ENCODE measurements around the gene MPPED2. TPM values are rescaled to one million over a fixed set of nuclear protein-coding genes. Genes with fewer than 3 reads are reported as not detected.

Gene MPPED2
- total RNA-seq, 1 experiment from 2014 or later = 4.7 TPM

DNA sequence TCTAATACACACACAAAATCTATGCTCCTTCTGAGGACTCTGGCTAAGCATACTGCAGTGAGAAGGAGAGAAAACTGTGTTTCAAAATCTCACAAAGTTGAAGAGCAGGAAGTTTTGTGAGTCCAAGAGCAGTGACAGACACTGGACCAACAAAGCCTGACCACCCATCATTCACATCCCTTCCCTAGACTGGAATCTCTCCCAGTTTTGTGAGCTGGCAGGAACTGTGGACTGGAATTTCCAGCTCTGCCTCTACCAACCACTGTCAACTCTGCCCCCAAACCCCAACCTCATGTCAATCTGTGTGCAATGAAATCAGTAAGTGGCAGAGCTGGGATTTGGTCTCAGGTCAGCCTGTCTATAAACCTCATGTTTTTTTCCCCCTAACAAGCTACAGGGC, 150.7 kb downstream of the MPPED2 start:
- H3K27ac Mint-ChIP-seq = no peak overlapping the region
- no peak overlapping the region for H3K23ac ChIP-seq (ENCODE audit: insufficient read length, low read depth, low read length)
- H3K9me3 ChIP-seq (ENCODE audit: control insufficient read depth, low read depth, low read length) = no peaks in the 10 kb centered on the region
- H4K20me1 ChIP-seq (ENCODE audit: control insufficient read depth, insufficient read depth, insufficient read length) = no peaks in the 10 kb centered on the region
- no peak overlapping the region for H3K56ac ChIP-seq (ENCODE audit: insufficient read length, low read depth, low read length)
- H3K9ac ChIP-seq (ENCODE audit: extremely low read depth, insufficient read length, low read length) = no peak overlapping the region
- H2AK5ac ChIP-seq (ENCODE audit: insufficient read length, low read length) = no peak overlapping the region
- no peak overlapping the region for H2AFZ ChIP-seq (ENCODE audit: low read length)
- H3K4me1 Mint-ChIP-seq = no peaks in the 10 kb centered on the region
- no peaks in the 10 kb centered on the region for H3K4me1 ChIP-seq (ENCODE audit: insufficient read depth, low read length)
- H2BK5ac ChIP-seq (ENCODE audit: insufficient read length, low read length) = no peak overlapping the region
- no peak overlapping the region for H3K27ac ChIP-seq (ENCODE audit: insufficient read length, low read depth, low read length)
- no peak overlapping the region for H3K4me2 ChIP-seq (ENCODE audit: insufficient read depth, insufficient read length, low read length)
- no peaks in the 10 kb centered on the region for H3K79me1 ChIP-seq (ENCODE audit: insufficient read depth, low read depth, low read length, poor library complexity, severe bottlenecking)
- H3K27me3 ChIP-seq (ENCODE audit: insufficient read depth, low read length) = no peaks in the 10 kb centered on the region
- no peak overlapping the region for H4K8ac ChIP-seq (replicated peaks; ENCODE audit: insufficient read length, low read depth, low read length)
- TF ChIP-seq, protein P1, sequence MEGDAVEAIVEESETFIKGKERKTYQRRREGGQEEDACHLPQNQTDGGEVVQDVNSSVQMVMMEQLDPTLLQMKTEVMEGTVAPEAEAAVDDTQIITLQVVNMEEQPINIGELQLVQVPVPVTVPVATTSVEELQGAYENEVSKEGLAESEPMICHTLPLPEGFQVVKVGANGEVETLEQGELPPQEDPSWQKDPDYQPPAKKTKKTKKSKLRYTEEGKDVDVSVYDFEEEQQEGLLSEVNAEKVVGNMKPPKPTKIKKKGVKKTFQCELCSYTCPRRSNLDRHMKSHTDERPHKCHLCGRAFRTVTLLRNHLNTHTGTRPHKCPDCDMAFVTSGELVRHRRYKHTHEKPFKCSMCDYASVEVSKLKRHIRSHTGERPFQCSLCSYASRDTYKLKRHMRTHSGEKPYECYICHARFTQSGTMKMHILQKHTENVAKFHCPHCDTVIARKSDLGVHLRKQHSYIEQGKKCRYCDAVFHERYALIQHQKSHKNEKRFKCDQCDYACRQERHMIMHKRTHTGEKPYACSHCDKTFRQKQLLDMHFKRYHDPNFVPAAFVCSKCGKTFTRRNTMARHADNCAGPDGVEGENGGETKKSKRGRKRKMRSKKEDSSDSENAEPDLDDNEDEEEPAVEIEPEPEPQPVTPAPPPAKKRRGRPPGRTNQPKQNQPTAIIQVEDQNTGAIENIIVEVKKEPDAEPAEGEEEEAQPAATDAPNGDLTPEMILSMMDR (conservative IDR thresholded peaks at IDR 0.05) = no peak
- H3K14ac ChIP-seq (ENCODE audit: insufficient read depth, low read length) = no peak overlapping the region
- no peak for DNase-seq
- no peak overlapping the region for H2BK12ac ChIP-seq (ENCODE audit: insufficient read length, low read depth, low read length)
- H3K9me3 Mint-ChIP-seq = no peaks in the 10 kb centered on the region
- no peaks in the 10 kb centered on the region; a peak in 1 of 7 replicates for H3K36me3 Mint-ChIP-seq (ENCODE audit: insufficient read depth in 1 of 3, low read depth in 3 of 3)
- no peaks in the 10 kb centered on the region for H3K23me2 ChIP-seq (ENCODE audit: insufficient read length, low read depth, low read length, poor library complexity, severe bottlenecking)
- H3K4me3 Mint-ChIP-seq = no peak overlapping the region
- no peak overlapping the region for H2BK15ac ChIP-seq (ENCODE audit: low read depth, low read length)
- no peaks in the 10 kb centered on the region; the same call in 1 of the 2 replicates for H3K27me3 Mint-ChIP-seq (ENCODE audit: low read depth)
- H3K4ac ChIP-seq (ENCODE audit: low read depth, low read length) = no peak overlapping the region
- H2BK20ac ChIP-seq (ENCODE audit: low read depth, low read length, poor library complexity, severe bottlenecking) = no peak overlapping the region
- no peak overlapping the region for H4K91ac ChIP-seq (ENCODE audit: insufficient read length, low read depth, low read length)
- no peak overlapping the region for H2BK120ac ChIP-seq (ENCODE audit: low read depth, low read length, poor library complexity, severe bottlenecking)
- H3K18ac ChIP-seq (ENCODE audit: insufficient read length, low read depth, low read length) = no peak overlapping the region
- no peaks in the 10 kb centered on the region for H3K79me2 ChIP-seq (ENCODE audit: insufficient read depth, low read length)
- H4K5ac ChIP-seq (ENCODE audit: insufficient read length, low read depth, low read length) = no peak overlapping the region
- no peak overlapping the region for H3T11ph ChIP-seq (ENCODE audit: low read length)

All from H9 (cell line).